ENCODE results near the gene XRCC5.
A peak's percentile ranks its signal among the peaks of the same experiment; 100 is the strongest.

The XRCC5 gene

DNA sequence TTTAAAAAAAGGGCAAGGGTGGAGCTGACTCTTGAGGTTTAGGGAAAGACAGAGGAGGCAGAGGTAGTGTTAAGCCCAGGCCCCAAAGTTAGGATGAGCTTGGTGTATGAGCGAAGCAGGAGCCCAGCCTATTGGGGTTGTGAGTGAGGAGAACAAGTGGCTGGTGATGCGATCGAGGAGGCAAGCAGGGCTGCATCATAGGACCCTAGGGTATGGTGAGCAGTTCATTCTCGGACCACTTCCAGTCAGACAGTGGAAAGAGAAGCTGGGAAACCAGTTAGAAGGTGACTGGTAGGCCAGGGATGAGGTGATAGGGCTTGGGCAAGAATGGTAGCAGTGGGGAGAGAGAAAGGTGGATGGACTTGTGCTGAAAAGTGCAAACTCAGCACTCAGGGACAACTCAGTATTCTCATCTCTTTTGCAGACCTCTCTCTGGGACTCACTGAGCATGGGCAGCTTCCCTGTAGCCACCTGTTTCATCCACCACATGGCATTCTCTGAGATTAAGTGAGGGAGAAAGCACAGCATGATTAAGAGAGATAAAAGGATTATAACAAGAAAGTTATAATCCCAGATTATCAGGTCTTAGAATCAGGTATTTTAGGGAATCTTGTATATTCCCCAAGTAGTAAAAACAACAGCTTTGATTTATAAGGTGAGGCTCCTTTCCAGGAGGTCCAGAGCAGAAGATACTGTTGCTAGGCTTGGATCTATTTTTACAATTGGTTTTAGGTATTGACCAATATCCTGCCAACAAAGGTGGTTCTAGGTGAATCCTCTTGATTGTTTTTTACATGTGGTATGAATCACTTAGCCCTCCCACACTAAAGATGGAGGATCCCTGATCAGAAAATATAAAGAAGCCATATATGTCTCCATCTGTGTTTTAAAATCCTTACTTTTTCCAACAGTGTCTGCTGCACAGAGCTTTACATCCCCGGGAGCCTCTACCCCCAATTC, 38.3 kb downstream of the XRCC5 start:
- DNase-seq (ENCODE audit: insufficient read length) (no peak), FAIRE-seq (no peak)
- TF ChIP-seq POLR2A (IDR thresholded peaks at IDR 0.05; ENCODE audit: low read depth, low read length) (peak; percentile 39), TAF1 (IDR thresholded peaks at IDR 0.05; ENCODE audit: borderline replicate concordance, low read depth, low read length) (no peak), POLR2AphosphoS5 (IDR thresholded peaks at IDR 0.05; ENCODE audit: low read depth, low read length) (peak; percentile 54; the same call in 1 of the 2 replicates)

GRCh38 chr2:216148983-216149382, 39.8 kb downstream of the XRCC5 start:
- TF ChIP-seq POLR2AphosphoS5 (IDR thresholded peaks at IDR 0.05; ENCODE audit: low read depth, low read length) = no peak
- no peak for TF ChIP-seq POLR2A (IDR thresholded peaks at IDR 0.05; ENCODE audit: low read depth, low read length)
- TF ChIP-seq TAF1 (IDR thresholded peaks at IDR 0.05; ENCODE audit: borderline replicate concordance, low read depth, low read length) = no peak
- FAIRE-seq (no peak), DNase-seq (ENCODE audit: insufficient read length) (no peak)

GRCh38 chr2:216149741-216150140, 40.6 kb downstream of the XRCC5 start:
- no peak for DNase-seq (ENCODE audit: insufficient read length)
- no peak for FAIRE-seq
- no peak for TF ChIP-seq POLR2AphosphoS5 (IDR thresholded peaks at IDR 0.05; ENCODE audit: low read depth, low read length)
- TF ChIP-seq TAF1 (IDR thresholded peaks at IDR 0.05; ENCODE audit: borderline replicate concordance, low read depth, low read length) = no peak
- no peak for TF ChIP-seq POLR2A (IDR thresholded peaks at IDR 0.05; ENCODE audit: low read depth, low read length)

- FAIRE-seq (no peak), DNase-seq (ENCODE audit: insufficient read length) (no peak)
- TF ChIP-seq TAF1 (IDR thresholded peaks at IDR 0.05; ENCODE audit: borderline replicate concordance, low read depth, low read length) (no peak), POLR2A (IDR thresholded peaks at IDR 0.05; ENCODE audit: low read depth, low read length) (no peak), POLR2AphosphoS5 (IDR thresholded peaks at IDR 0.05; ENCODE audit: low read depth, low read length) (no peak)
Measured at GRCh38 chr2:216151313-216152025, 42.3 kb downstream of the XRCC5 start.

- FAIRE-seq = no peak
Measured at GRCh38 chr2:216155954-216156353, 46.8 kb downstream of the XRCC5 start.

GRCh38 chr2:216156822-216157221, 47.7 kb downstream of the XRCC5 start:
- FAIRE-seq (no peak), DNase-seq (ENCODE audit: insufficient read length) (no peak)
- no peak for TF ChIP-seq POLR2A (IDR thresholded peaks at IDR 0.05; ENCODE audit: low read depth, low read length)
- no peak for TF ChIP-seq POLR2AphosphoS5 (IDR thresholded peaks at IDR 0.05; ENCODE audit: low read depth, low read length)
- TF ChIP-seq TAF1 (IDR thresholded peaks at IDR 0.05; ENCODE audit: borderline replicate concordance, low read depth, low read length) = no peak

More at GRCh38 chr2:216155954-216156353, 46.8 kb downstream of the XRCC5 start:
- TF ChIP-seq POLR2AphosphoS5 (IDR thresholded peaks at IDR 0.05; ENCODE audit: low read depth, low read length) (no peak), POLR2A (IDR thresholded peaks at IDR 0.05; ENCODE audit: low read depth, low read length) (no peak)
- no peak for DNase-seq (ENCODE audit: insufficient read length)

GRCh38 chr2:216159144-216159543, 50.0 kb downstream of the XRCC5 start:
- TF ChIP-seq POLR2AphosphoS5 (IDR thresholded peaks at IDR 0.05; ENCODE audit: low read depth, low read length) (no peak), POLR2A (IDR thresholded peaks at IDR 0.05; ENCODE audit: low read depth, low read length) (no peak), TAF1 (IDR thresholded peaks at IDR 0.05; ENCODE audit: borderline replicate concordance, low read depth, low read length) (no peak)
- FAIRE-seq (no peak), DNase-seq (ENCODE audit: insufficient read length) (no peak)

DNA sequence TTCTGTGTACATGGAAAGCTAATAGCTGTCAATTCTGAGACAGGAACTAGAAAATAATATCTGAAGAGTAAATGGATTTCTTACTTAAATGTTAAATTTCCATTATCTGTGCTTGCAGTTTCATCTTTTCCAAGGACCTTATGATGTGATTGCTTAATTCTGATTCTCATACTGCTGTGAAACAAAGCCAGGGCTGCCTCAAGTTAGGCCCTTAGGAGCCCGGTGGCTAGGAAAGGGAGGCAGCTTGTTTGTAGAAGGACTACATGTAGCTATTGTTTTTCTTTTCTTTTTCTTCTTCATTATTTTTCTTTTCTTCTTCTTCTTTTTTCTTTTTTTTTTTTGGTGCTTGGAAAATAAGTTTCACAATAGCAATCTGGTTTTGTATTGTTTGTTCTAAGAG, 50.5 kb downstream of the XRCC5 start:
- FAIRE-seq = no peak
- DNase-seq (ENCODE audit: insufficient read length) = no peak
- TF ChIP-seq POLR2AphosphoS5 (IDR thresholded peaks at IDR 0.05; ENCODE audit: low read depth, low read length) (no peak), TAF1 (IDR thresholded peaks at IDR 0.05; ENCODE audit: borderline replicate concordance, low read depth, low read length) (no peak), POLR2A (IDR thresholded peaks at IDR 0.05; ENCODE audit: low read depth, low read length) (no peak)

GRCh38 chr2:216160786-216161185, 51.6 kb downstream of the XRCC5 start:
- TF ChIP-seq POLR2A (IDR thresholded peaks at IDR 0.05; ENCODE audit: low read depth, low read length) (no peak), TAF1 (IDR thresholded peaks at IDR 0.05; ENCODE audit: borderline replicate concordance, low read depth, low read length) (no peak), POLR2AphosphoS5 (IDR thresholded peaks at IDR 0.05; ENCODE audit: low read depth, low read length) (no peak)
- DNase-seq (ENCODE audit: insufficient read length) = no peak
- FAIRE-seq = peak; percentile 9

- FAIRE-seq (no peak), DNase-seq (ENCODE audit: insufficient read length) (no peak)
- TF ChIP-seq POLR2AphosphoS5 (IDR thresholded peaks at IDR 0.05; ENCODE audit: low read depth, low read length) (no peak), TAF1 (IDR thresholded peaks at IDR 0.05; ENCODE audit: borderline replicate concordance, low read depth, low read length) (no peak), POLR2A (IDR thresholded peaks at IDR 0.05; ENCODE audit: low read depth, low read length) (no peak)
Measured at GRCh38 chr2:216161967-216162366, 52.8 kb downstream of the XRCC5 start.

DNA sequence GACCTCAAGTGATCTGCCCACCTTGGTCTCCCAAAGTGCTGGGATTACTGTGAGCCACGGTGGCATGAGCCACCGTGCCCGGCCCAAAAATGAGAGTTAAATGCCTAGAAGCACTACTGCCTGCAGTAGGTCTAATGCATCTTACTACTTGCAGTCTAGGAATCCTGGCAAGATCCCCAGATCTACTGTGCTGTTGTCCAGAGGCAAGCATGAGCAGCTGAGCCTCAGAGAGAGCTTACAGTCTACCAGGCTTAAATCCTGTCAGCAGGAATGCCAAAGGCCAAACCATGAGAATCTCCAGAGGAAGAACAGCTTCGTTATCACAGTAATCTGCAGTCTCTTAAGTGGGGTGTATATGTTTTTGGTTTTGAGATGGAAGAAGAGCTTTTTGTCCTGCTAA, 54.4 kb downstream of the XRCC5 start:
- no peak for TF ChIP-seq TAF1 (IDR thresholded peaks at IDR 0.05; ENCODE audit: borderline replicate concordance, low read depth, low read length)
- no peak for TF ChIP-seq POLR2A (IDR thresholded peaks at IDR 0.05; ENCODE audit: low read depth, low read length)
- no peak for TF ChIP-seq POLR2AphosphoS5 (IDR thresholded peaks at IDR 0.05; ENCODE audit: low read depth, low read length)
- FAIRE-seq (no peak), DNase-seq (ENCODE audit: insufficient read length) (no peak)

All from GM12892 (cell line).